Inferior parietal cortex (tissue), 1 donor: ENCODE results near the gene GIMAP2.
A peak's percentile ranks its signal among the peaks of the same experiment; 100 is the strongest.
"Not testable (repeated sequence)": the region's sequence is repeated elsewhere in the genome, so short reads cannot be mapped to it uniquely, and the experiment has no call there.

Source experiments
- DNase-seq: peaks from one replicate; pipeline ENCODE4 v3.0.0-alpha.2; 2016; ENCODE audit errors: extremely low spot score

Gene GIMAP2

GRCh38 chr7:150685219-150686029 is at the start of gene GIMAP2:
GIMAP2 (plus strand) TSS chr7:150685706; CDS start chr7:150687060, 1,354 bp downstream.
- DNase-seq, result peak; percentile 38

DNA sequence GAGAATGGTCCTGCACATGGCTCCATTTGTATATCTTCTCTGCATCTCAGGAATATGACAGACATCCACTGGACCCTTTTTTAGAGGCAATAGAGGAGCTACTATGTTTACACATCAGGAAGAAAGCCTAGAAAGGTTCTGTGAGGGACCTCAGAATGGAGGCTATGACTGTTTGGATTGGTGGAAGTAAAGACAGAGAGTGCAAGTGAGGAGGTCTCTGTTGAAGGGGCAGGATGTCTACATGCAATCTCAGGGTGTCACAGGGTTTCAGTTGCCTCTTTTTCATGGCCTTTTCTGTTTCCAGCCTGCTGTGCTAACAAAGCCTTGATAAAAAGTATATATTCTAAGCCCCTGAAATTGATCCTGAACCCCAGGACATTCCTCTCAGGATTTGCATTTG is 43.7 kb upstream of the GIMAP2 start:
- DNase-seq, result no peak

- no peak for DNase-seq
These were observed 42.6 kb upstream of the GIMAP2 start for GRCh38 chr7:150642926-150643325.

GRCh38 chr7:150645259-150646020 is 40.1 kb upstream of the GIMAP2 start:
- no peak for DNase-seq

GRCh38 chr7:150648353-150649079 is 37.0 kb upstream of the GIMAP2 start:
- DNase-seq, result no peak

DNA sequence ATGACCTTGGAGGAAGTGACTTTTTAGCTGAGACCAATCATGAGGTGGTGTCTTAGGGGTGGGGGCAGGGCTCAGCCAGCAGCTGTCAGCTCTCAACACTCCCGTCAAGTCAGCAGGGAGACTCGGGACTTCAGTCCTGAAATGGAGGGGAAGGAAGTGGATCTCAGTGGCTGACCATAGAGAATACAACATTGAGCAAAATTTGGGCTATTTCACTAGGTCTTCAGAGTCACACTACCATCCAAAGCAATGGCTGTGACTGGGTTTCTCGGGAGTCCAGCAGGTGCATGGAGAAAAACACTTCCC is 36.5 kb upstream of the GIMAP2 start:
- no peak for DNase-seq

- DNase-seq, result no peak
These were observed 30.8 kb upstream of the GIMAP2 start for GRCh38 chr7:150654692-150655091.

- no peak for DNase-seq
These were observed 29.5 kb upstream of the GIMAP2 start for GRCh38 chr7:150656047-150656446.

DNA sequence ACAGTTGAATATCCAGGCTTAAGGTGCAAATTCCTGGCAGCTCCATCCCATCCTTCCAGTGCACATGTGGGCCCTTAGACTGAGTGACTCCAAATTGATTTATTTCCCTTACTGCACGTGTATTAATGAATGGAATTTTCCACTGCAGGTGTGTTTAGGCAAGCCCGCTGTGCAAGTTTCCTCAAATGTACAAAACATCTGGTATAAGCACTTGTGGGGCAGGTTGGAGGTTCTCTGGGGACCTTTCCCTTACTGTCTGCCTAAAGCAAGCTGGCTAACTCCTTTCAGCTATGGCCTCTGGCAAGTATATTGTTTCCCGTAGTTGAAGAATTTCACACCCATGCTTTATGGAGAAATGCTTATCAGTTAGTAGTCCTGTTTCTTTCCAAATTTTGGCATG is 28.0 kb upstream of the GIMAP2 start:
- no peak for DNase-seq

- DNase-seq, result no peak
These were observed 24.4 kb upstream of the GIMAP2 start for GRCh38 chr7:150660939-150661613.

GRCh38 chr7:150662821-150663220 is 22.7 kb upstream of the GIMAP2 start:
- not testable (repeated sequence) for DNase-seq

- no peak for DNase-seq
These were observed 21.6 kb upstream of the GIMAP2 start for GRCh38 chr7:150663802-150664494.

DNA sequence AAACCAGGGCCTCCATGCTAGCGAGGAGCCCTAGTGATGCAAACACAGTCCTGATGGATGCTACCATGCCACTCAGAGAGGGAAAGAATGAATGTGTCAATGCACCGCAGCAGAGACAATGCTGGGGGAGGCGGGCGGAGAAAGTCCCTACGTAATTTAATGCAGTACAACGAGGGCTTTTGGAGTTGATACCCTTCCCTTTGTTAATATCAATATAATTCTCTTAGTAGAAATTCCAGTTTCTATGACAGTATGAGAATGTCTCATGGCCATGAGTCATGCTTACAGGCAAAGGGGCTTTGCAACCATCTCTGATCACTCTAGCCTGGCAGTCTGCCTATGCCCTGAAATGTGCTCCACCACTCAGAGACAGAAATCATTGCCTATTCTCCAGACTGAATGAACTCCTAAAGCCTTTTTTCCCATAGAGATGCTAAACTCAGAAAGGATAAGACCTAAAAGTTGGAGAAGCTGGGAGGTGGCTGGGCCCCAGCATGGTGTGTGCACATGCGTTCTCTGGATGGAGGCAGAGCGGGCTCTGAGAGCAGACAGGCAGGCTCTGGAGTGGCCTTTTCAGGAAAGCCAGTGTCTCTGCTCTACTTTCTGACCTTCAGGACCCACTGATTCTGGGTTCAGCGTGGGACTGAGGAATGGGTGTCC is 20.3 kb upstream of the GIMAP2 start:
- DNase-seq, result no peak

GRCh38 chr7:150665896-150666295 is 19.6 kb upstream of the GIMAP2 start:
- DNase-seq, result no peak

DNA sequence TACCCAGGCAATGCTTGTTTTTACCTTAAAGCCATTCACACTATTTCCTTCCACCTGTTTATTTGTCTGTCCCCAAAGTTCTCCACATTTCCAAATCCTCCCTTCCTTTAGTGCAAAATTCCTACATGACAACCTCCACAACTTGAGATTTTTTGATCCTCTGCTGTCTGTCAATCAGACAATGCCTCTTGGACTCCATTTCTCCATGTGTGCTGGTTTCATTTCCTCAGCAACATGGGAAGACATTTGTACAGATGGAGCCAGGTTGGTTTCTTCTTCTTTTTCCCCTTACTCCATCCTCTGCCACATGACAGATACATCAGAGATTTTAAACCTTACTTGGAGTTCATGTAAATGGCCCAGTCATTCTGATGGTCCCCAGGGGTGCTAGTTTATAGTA is 19.1 kb upstream of the GIMAP2 start:
- no peak for DNase-seq

- DNase-seq, result no peak
These were observed 17.0 kb upstream of the GIMAP2 start for GRCh38 chr7:150668472-150668911.

- DNase-seq, result no peak
These were observed 16.5 kb upstream of the GIMAP2 start for GRCh38 chr7:150668977-150669376.

GRCh38 chr7:150671798-150672585 is 13.5 kb upstream of the GIMAP2 start:
- DNase-seq, result not testable (repeated sequence)

DNA sequence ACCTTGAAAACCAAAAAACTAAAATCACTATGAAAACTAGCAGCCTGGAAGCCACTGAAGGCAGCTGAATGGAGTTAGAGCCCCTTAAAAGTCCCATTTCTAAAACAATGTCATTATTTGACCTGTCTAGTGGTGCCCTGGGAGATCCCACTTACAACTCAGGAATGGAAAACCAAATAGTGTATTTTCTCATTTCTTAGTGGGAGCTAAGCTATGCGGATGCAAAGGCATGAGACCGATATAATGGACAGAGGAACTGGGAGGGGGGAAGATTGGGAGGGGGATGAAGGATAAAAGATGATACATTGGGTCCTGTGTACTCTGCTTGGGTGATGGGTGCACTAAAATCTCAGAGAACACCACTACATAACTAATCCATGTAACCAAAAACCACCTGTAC is 9.8 kb upstream of the GIMAP2 start:
- no peak for DNase-seq

DNA sequence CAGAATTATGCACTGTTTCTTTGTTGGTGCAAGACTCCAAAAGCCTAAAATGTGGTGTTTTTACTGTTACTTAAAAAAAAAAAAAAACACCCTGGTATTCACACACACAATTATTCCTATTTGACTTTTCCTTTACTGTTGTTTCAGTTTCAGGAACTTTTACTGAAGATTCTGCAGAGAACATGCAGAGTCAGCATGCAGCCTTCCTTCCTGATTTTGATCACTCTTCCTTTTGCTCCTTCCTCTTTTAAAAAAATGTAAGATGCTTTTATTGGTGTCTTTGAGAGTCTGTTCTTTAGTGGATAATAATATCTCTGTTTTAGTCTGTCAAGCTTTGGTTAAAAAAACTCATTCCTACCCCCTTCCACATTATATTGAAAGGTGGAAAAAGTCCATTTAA is 9.2 kb upstream of the GIMAP2 start:
- not testable (repeated sequence) for DNase-seq
